ENCODE results near the gene CSF1R. TPM values are rescaled to one million over a fixed set of nuclear protein-coding genes. Genes with fewer than 3 reads are reported as not detected.

CSF1R gene
- total RNA-seq, 4 donors from 2014 or later, result 24.9 to 51.7 (median 31.5) TPM

- TF ChIP-seq POLR2AphosphoS5 (IDR thresholded peaks at IDR 0.05) (no peak), EP300 (IDR thresholded peaks at IDR 0.05) (no peak), POLR2A (IDR thresholded peaks at IDR 0.05; ENCODE audit: low read depth) (no peak), CTCF (IDR thresholded peaks at IDR 0.05) (no peak)
- Histone ChIP-seq H3K4me1 (peaks cover 11 to 29% (median 22%) of the 10 kb centered on the region in 4 donors), H3K4me3 (no peak overlapping the region), H3K27ac (replicated peaks in 1 of 4) (no peak overlapping the region), H3K36me3 (peaks cover 0 to 15% (median 6%) of the 10 kb centered on the region in 4 donors), H3K9me3 (no peaks in the 10 kb centered on the region), H3K27me3 (no peaks in the 10 kb centered on the region)
- peak; percentile 29 for DNase-seq (ENCODE audit: extremely low spot score)
- intact Hi-C loops (cut with DNase I), result no loop called here
- 67% methylated on average over 4 of the region's 4 CpGs for WGBS
These were observed 23.6 kb upstream of the CSF1R start for GRCh38 chr5:150109921-150110320.

- 85% methylated on average over 9 of the region's 11 CpGs for WGBS
- H3K4me1 ChIP-seq, result peaks cover 7 to 29% (median 22%) of the 10 kb centered on the region in 4 donors
- no peaks in the 10 kb centered on the region for H3K27me3 ChIP-seq
- H3K9me3 ChIP-seq, result no peaks in the 10 kb centered on the region
- DNase-seq (ENCODE audit: extremely low spot score), result peak; percentile 89
- peaks cover 0 to 5% (median under 1%) of the 10 kb centered on the region in 4 donors for H3K36me3 ChIP-seq
- intact Hi-C loops (cut with DNase I), result no loop called here
- H3K27ac ChIP-seq (replicated peaks in 1 of 4), result no peak overlapping the region
- H3K4me3 ChIP-seq, result no peak overlapping the region
- TF ChIP-seq EP300 (IDR thresholded peaks at IDR 0.05) (no peak), CTCF (IDR thresholded peaks at IDR 0.05) (no peak), POLR2AphosphoS5 (IDR thresholded peaks at IDR 0.05) (no peak), POLR2A (IDR thresholded peaks at IDR 0.05; ENCODE audit: low read depth) (no peak)
These were observed 22.6 kb upstream of the CSF1R start for GRCh38 chr5:150108711-150109514.

GRCh38 chr5:150107909-150108447 lies 21.6 kb upstream of the CSF1R start:
- H3K4me1 ChIP-seq, result peaks cover 3 to 24% (median 16%) of the 10 kb centered on the region in 4 donors
- no peak overlapping the region for H3K27ac ChIP-seq (replicated peaks in 1 of 4)
- H3K4me3 ChIP-seq, result no peak overlapping the region
- WGBS, result 79% methylated on average over 4 of the region's 4 CpGs
- H3K27me3 ChIP-seq, result no peaks in the 10 kb centered on the region
- DNase-seq (ENCODE audit: extremely low spot score), result peak; percentile 55
- H3K9me3 ChIP-seq, result no peaks in the 10 kb centered on the region
- intact Hi-C loops (cut with DNase I), result no loop called here
- TF ChIP-seq EP300 (IDR thresholded peaks at IDR 0.05), result no peak
- no peak for TF ChIP-seq POLR2AphosphoS5 (IDR thresholded peaks at IDR 0.05)
- no peak for TF ChIP-seq CTCF (IDR thresholded peaks at IDR 0.05)
- TF ChIP-seq POLR2A (IDR thresholded peaks at IDR 0.05; ENCODE audit: low read depth), result no peak
- no peaks in the 10 kb centered on the region for H3K36me3 ChIP-seq

- 48% methylated on average over 4 of the region's 4 CpGs for WGBS
- TF ChIP-seq POLR2A (IDR thresholded peaks at IDR 0.05; ENCODE audit: low read depth) (no peak), EP300 (IDR thresholded peaks at IDR 0.05) (no peak), POLR2AphosphoS5 (IDR thresholded peaks at IDR 0.05) (no peak), CTCF (IDR thresholded peaks at IDR 0.05) (no peak)
- H3K27ac ChIP-seq (replicated peaks in 1 of 4), result no peak overlapping the region
- DNase-seq (ENCODE audit: extremely low spot score), result peak; percentile 81
- H3K4me3 ChIP-seq, result no peak overlapping the region
- H3K9me3 ChIP-seq, result no peaks in the 10 kb centered on the region
- peaks cover 0 to 16% (median 10%) of the 10 kb centered on the region in 4 donors for H3K4me1 ChIP-seq
- no peaks in the 10 kb centered on the region for H3K27me3 ChIP-seq
- intact Hi-C loops (cut with DNase I), result no loop called here
- H3K36me3 ChIP-seq, result no peaks in the 10 kb centered on the region
These were observed 20.5 kb upstream of the CSF1R start for GRCh38 chr5:150106674-150107426.

Measured in esophagus muscularis mucosa (tissue), 4 donors.